Fibroblast of pulmonary artery (primary cell): ENCODE data around the gene PEX11G.

Experiments
- DNase-seq: peaks from one replicate; pipeline ENCODE4 v3.0.0-alpha.2; 2010; ENCODE audit warnings: low read depth
- H3K4me3 ChIP-seq: replicated peaks from 2 replicates; pipeline ENCODE4 v1.5.1; 2011; ENCODE audit warnings: low read depth, mild to moderate bottlenecking, control low read depth, low read length, moderate library complexity
- CTCF ChIP-seq: IDR thresholded peaks from 2 replicates; pipeline ENCODE4 v1.5.1; 2011; ENCODE audit warnings: mild to moderate bottlenecking, control low read depth, low read length, inconsistent platforms; ENCODE audit errors: missing control alignments

The PEX11G gene

GRCh38 chr19:7519361-7520130 lies 30.7 kb upstream of the PEX11G start:
- no peak for DNase-seq
- TF ChIP-seq CTCF: no peak
- no peak overlapping the region for H3K4me3 ChIP-seq

GRCh38 chr19:7516878-7517277 lies 28.0 kb upstream of the PEX11G start:
- H3K4me3 ChIP-seq: peak overlapping the region; percentile 79
- no peak for TF ChIP-seq CTCF
- no peak for DNase-seq

GRCh38 chr19:7516333-7516732 lies 27.5 kb upstream of the PEX11G start:
- H3K4me3 ChIP-seq: peak overlapping the region; percentile 79
- no peak for DNase-seq
- no peak for TF ChIP-seq CTCF

- DNase-seq: peak; percentile 63
- TF ChIP-seq CTCF: no peak
- H3K4me3 ChIP-seq: peak within 1 kb of the TSS; percentile 79
Observed at GRCh38 chr19:7515645-7516151, 26.9 kb upstream of the PEX11G start, which contains the start of gene ZNF358. Gene ZNF358, plus strand, starts transcription at chr19:7516103. Its CDS starts 3,140 bp downstream, at chr19:7519243.

- H3K4me3 ChIP-seq: peak overlapping the region; percentile 56
- peak; percentile 15 for DNase-seq
Observed at GRCh38 chr19:7515110-7515644, 26.3 kb upstream of the PEX11G start.

GRCh38 chr19:7513809-7514642 lies 25.2 kb upstream of the PEX11G start:
- TF ChIP-seq CTCF: no peak

More at GRCh38 chr19:7515110-7515644, 26.3 kb upstream of the PEX11G start:
- no peak for TF ChIP-seq CTCF

More at GRCh38 chr19:7513809-7514642, 25.2 kb upstream of the PEX11G start:
- no peak for DNase-seq
- H3K4me3 ChIP-seq: no peak overlapping the region
